Activated CD8-positive, alpha-beta T cell treated with anti-CD3 and anti-CD28 coated beads, Interleukin-2, amount 10 ng/mL, durations not matched to agents 7 days and 5 days (primary cell): ENCODE results near the gene MCC. TPM values are rescaled to one million over a fixed set of nuclear protein-coding genes. Genes with fewer than 3 reads are reported as not detected.

ENCODE experiments used
- ATAC-seq: fragments of 150-1000 bp; cut with Tn5 transposase; one replicate; pipeline ENCODE4 v1.10.0; 2021; ENCODE audit warnings: moderate library complexity
- CTCF ChIA-PET: fragments of 350-600 bp; sonication (Branson Sonifier 250); formaldehyde crosslinking; loops from one replicate; lab custom pipeline; 2021; ENCODE audit warnings: antibody characterized with exemption; lab: Charles Lee
- POLR2A ChIA-PET: fragments of 350-600 bp; sonication (Branson Sonifier 250); formaldehyde crosslinking; loops from one replicate; lab custom pipeline; 2021; ENCODE audit warnings: antibody characterized with exemption; lab: Charles Lee
- DNase-seq: peaks from one replicate; pipeline ENCODE4 v3.0.0-alpha.2; 2020
- H3K27ac Mint-ChIP-seq: one replicate; pipeline ENCODE4 v1.8.0; 2021; ENCODE audit warnings: mild to moderate bottlenecking, mixed read lengths
- H3K27me3 Mint-ChIP-seq: one replicate; pipeline ENCODE4 v1.8.0; 2021; ENCODE audit warnings: low read depth, mixed read lengths
- H3K36me3 Mint-ChIP-seq: one replicate; pipeline ENCODE4 v1.8.0; 2021; ENCODE audit warnings: low read depth, mixed read lengths
- H3K4me1 Mint-ChIP-seq: one replicate; pipeline ENCODE4 v1.8.0; 2021; ENCODE audit warnings: low read depth, mixed read lengths
- H3K4me3 Mint-ChIP-seq: one replicate; pipeline ENCODE4 v1.8.0; 2021; ENCODE audit warnings: mild to moderate bottlenecking, mixed read lengths
- H3K9me3 Mint-ChIP-seq: one replicate; pipeline ENCODE4 v1.8.0; 2022; ENCODE audit warnings: mixed read lengths; ENCODE audit not compliant: insufficient read depth
- total RNA-seq, 2 experiments: library from RNA; stranded (reverse); gene quantifications; one replicate each; pipeline ENCODE4 v1.2.3, GENCODE V29; 2021

The MCC gene
- total RNA-seq, 2 experiments from 2014 or later, result 7.6 to 8.0 TPM

DNA sequence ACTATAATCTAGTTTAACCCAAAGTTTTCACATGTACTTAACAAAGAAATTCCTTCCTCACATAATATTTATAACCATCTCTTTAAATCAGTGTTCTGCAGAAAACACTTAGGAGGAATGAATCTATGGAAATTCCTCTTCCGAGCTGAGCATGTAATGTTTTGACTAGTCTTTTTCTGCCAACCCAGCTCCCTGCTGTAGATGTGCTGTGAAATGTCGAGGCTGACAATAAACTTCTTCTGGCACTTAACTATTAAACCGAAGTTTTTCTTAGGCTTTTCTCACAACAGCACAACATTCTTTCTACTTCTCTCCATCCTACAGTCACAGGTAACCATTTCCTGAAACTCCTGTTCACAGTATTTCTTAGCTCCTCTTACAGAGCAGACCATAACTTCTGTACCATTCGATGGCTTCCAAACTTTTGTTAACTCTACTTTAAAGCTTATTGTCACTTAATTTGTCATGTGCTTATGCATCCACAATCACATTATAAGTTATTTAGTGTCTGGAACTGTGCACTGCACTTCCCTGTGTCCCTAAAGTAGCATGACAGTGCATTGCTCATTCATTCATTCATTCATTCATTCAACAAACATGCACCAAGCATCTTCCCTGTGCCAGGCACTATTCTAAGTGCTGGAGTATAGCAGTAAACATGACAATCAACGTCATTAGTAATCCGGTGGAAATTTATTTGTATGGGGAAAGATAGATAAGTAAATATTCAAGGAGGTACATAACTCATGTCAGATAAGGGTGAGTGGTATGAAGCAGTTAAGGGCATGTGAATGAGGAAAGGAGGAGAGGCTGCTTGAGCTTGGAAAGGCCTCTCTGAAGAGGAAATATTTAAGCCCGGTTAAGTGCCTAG is 108.1 kb downstream of the MCC start:
- CTCF ChIA-PET, result interaction anchor here (0.7 to 3.8 kb wide), 24 partner anchors 9 to 384 kb away, joined by 3 to 43 read pairs (median 6); partner anchors contain the start of gene YTHDC2
- H3K4me3 Mint-ChIP-seq, result peak overlapping the region; percentile 5
- no peak for ATAC-seq

DNA sequence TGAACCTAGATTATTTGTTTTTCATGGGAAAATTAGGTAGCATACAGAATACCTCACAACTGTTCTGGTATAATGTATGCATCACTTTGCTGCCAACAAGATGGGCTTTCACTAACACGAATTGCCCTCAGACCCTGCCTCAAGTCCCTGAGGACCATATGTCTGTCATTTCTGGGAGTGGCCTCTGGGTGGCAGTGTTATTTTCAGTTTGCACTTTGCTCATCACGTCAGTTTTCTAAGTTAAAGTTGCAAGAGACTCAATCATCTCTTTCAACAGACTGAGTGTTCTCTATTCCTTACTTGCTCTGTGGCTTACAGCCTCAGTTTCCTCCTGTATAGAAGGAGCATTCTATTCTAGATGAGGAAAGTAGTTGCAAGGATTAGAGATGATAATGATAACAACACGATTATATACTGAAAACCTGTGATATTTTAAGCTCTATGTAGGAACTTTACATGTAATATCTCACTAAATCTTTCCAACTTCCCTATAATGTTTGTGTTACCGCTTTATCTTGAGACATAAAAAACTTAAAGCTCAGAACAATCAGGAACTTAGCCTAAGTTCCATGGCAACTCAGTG is 109.2 kb downstream of the MCC start:
- peak overlapping the region; percentile 79 for H3K27ac Mint-ChIP-seq
- H3K36me3 Mint-ChIP-seq, result peaks cover 18% of the 10 kb centered on the region
- ChIA-PET CTCF (interaction anchor here (0.6 to 3.8 kb wide), 31 partner anchors 10 to 537 kb away, joined by 3 to 43 read pairs (median 4); partner anchors contain the start of gene YTHDC2), POLR2A (interaction anchor here (0.5 to 1.3 kb wide), 4 partner anchors 18 to 387 kb away, joined by 3 to 7 read pairs (median 4); partner anchors contain the start of gene YTHDC2)
- peaks cover 72% of the 10 kb centered on the region for H3K4me1 Mint-ChIP-seq
- ATAC-seq, result peak; percentile 58
- no peaks in the 10 kb centered on the region for H3K9me3 Mint-ChIP-seq
- H3K27me3 Mint-ChIP-seq, result peaks cover 6% of the 10 kb centered on the region
- peak; percentile 75 for DNase-seq
- peak overlapping the region; percentile 68 for H3K4me3 Mint-ChIP-seq

More for the DNA sequence above, 108.1 kb downstream of the MCC start:
- POLR2A ChIA-PET, result interaction anchor here (1.3 kb wide), 1 partner anchor 133 kb away, joined by 5 read pairs; the partner anchor contains the start of gene YTHDC2
- peaks cover 72% of the 10 kb centered on the region for H3K4me1 Mint-ChIP-seq
- peaks cover 12% of the 10 kb centered on the region for H3K27me3 Mint-ChIP-seq
- no peaks in the 10 kb centered on the region for H3K9me3 Mint-ChIP-seq
- H3K27ac Mint-ChIP-seq, result peak overlapping the region; percentile 35
- H3K36me3 Mint-ChIP-seq, result peaks cover 13% of the 10 kb centered on the region
- no peak for DNase-seq

DNA sequence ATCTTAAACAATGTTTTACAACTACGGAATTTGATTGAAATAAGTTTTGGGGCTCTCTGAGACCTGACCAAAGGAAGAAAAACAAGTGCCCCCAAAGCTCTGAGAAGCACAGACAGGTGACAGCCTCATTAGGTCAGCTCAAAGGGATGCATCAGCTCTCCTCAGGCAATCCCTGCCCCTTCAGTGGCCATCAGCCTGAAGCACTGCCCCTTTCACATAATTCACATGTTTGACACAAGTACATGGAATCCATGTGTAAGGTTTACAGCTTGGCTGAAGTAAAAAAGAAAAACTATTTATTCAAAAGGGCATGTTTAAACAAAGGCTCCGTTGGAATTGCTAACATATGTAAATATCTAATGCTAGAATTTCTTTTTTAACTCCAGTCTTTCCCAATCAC is 109.7 kb downstream of the MCC start:
- Mint-ChIP-seq H3K36me3 (peaks cover 18% of the 10 kb centered on the region), H3K27me3 (peaks cover 6% of the 10 kb centered on the region), H3K27ac (peak overlapping the region; percentile 79), H3K9me3 (no peaks in the 10 kb centered on the region), H3K4me3 (peak overlapping the region; percentile 68), H3K4me1 (peaks cover 74% of the 10 kb centered on the region)
- ChIA-PET CTCF (interaction anchor here (0.8 to 3.8 kb wide), 15 partner anchors 10 to 234 kb away, joined by 3 to 43 read pairs (median 6); partner anchors contain the start of gene YTHDC2), POLR2A (interaction anchor here (1.0 to 1.3 kb wide), 2 partner anchors 109 to 135 kb away, joined by 3 to 5 read pairs; partner anchors contain the start of gene YTHDC2)
- ATAC-seq (peak; percentile 43), DNase-seq (no peak)

DNA sequence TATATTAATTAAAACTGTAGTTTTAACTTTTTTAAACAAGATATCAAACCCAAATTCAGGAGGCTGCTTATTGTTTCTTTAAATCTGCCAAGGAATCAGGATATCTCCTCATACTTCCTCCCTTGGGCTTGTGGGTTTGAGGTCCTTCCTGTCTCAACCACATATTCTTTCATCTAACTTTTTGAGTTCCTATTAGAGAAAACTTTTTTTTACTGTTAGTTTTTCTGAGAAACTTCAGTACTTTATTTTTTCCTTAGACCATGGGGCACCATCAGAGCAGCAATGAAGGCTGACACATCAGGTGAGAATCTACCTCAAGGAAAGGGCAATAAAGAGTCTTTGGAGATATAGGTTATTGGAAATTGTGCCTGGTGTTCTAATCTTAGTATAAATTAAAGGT is 110.2 kb downstream of the MCC start:
- H3K4me1 Mint-ChIP-seq, result peaks cover 76% of the 10 kb centered on the region
- peak overlapping the region; percentile 79 for H3K27ac Mint-ChIP-seq
- peaks cover 18% of the 10 kb centered on the region for H3K36me3 Mint-ChIP-seq
- DNase-seq (peak; percentile 64), ATAC-seq (peak; percentile 59)
- peaks cover 4% of the 10 kb centered on the region for H3K27me3 Mint-ChIP-seq
- CTCF ChIA-PET, result interaction anchor here (0.8 to 3.8 kb wide), 9 partner anchors 11 to 234 kb away, joined by 3 to 43 read pairs (median 7); partner anchors contain the start of gene YTHDC2
- H3K4me3 Mint-ChIP-seq, result peak overlapping the region; percentile 68
- POLR2A ChIA-PET, result no interaction called here
- no peaks in the 10 kb centered on the region for H3K9me3 Mint-ChIP-seq

DNA sequence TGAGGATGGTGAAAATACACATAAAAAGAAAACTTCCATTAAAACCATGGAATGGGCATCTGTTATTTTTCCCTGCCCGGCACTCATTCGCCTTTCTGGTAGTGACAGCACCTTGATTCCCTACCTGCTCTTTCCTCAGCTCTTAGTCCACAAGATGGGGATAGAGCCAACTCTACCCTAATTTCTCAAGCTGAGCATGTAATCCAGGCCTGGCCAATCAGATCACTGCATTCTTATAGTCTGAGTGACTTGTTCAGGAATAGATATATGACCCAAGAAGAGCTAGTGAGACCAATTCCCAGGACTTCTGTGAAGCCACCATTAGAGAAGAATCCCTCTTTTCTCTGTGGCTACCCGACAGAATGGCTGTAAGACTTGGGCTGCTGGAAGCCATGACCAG is 111.6 kb downstream of the MCC start:
- POLR2A ChIA-PET, result no interaction called here
- Mint-ChIP-seq H3K36me3 (peaks cover 18% of the 10 kb centered on the region), H3K9me3 (no peaks in the 10 kb centered on the region), H3K4me1 (peaks cover 70% of the 10 kb centered on the region), H3K27me3 (peaks cover 5% of the 10 kb centered on the region), H3K27ac (no peak overlapping the region), H3K4me3 (no peak overlapping the region)
- CTCF ChIA-PET, result interaction anchor here (1.1 to 2.0 kb wide), 4 partner anchors 9 to 381 kb away, joined by 3 to 4 read pairs (median 4); no protein-coding TSS in a partner anchor
- no peak for ATAC-seq
- DNase-seq, result no peak

DNA sequence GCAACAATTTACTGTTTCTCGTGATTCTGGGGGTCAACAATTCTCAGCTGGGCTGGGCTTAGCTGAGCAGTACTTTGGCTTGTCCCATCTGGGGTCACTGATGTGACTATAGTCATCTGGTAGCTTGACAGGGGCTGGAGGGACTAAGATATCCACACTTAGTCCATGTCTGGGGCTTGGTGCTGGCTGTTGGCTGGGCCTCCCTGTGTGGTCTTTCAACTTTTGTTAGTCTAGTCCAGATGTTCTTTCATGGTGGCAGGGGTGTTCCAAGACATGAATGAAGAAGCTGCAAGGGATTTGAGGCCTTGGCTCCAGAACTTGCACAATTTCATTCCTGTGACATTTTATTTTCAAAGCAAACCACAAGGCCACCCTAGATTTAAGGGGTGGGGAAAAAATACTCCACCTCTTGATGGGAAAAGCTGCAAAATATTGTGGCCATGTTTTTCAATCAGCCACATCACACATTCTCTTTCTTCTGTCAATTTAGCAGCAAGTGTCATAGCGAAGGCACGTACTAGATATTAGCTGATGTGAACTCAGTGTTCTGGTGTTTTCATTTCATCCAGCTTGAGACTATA is 112.7 kb downstream of the MCC start:
- no peak overlapping the region for H3K4me3 Mint-ChIP-seq

DNA sequence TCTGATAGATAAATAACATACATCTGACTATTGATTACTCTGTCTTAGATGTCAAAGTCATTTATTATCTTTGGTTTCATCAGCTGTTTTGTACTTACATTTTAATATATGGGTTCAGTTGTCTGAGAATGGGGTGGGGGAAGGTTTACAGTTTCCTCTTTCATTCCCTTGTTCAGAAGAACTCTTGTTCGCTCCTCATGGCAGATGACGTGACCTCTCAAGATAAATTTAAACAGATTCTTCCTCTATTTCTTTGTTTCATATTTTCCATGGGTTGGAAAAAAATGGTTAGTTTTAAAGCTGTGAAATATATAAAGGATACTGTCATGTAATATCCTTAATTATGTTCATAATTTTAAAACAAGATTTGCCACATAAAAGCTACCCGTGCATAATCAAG is 114.8 kb downstream of the MCC start:
- H3K4me3 Mint-ChIP-seq, result no peak overlapping the region
- peaks cover 16% of the 10 kb centered on the region for H3K27me3 Mint-ChIP-seq
- H3K27ac Mint-ChIP-seq, result no peak overlapping the region
- DNase-seq (no peak), ATAC-seq (no peak)
- POLR2A ChIA-PET, result no interaction called here
- no peaks in the 10 kb centered on the region for H3K9me3 Mint-ChIP-seq
- peaks cover 40% of the 10 kb centered on the region for H3K4me1 Mint-ChIP-seq
- peaks cover 16% of the 10 kb centered on the region for H3K36me3 Mint-ChIP-seq
- CTCF ChIA-PET, result interaction anchor here (0.9 kb wide), 1 partner anchor 233 kb away, joined by 3 read pairs; no protein-coding TSS in a partner anchor

More for the DNA sequence above, 112.7 kb downstream of the MCC start:
- ChIA-PET POLR2A (no interaction called here), CTCF (interaction anchor here (1.0 to 2.1 kb wide), 5 partner anchors 9 to 379 kb away, joined by 4 to 5 read pairs (median 4); partner anchors contain the start of gene YTHDC2)
- ATAC-seq (no peak), DNase-seq (no peak)
- H3K27me3 Mint-ChIP-seq, result peaks cover 5% of the 10 kb centered on the region
- H3K9me3 Mint-ChIP-seq, result no peaks in the 10 kb centered on the region
- H3K4me1 Mint-ChIP-seq, result peaks cover 60% of the 10 kb centered on the region
- no peak overlapping the region for H3K27ac Mint-ChIP-seq
- peaks cover 16% of the 10 kb centered on the region for H3K36me3 Mint-ChIP-seq

DNA sequence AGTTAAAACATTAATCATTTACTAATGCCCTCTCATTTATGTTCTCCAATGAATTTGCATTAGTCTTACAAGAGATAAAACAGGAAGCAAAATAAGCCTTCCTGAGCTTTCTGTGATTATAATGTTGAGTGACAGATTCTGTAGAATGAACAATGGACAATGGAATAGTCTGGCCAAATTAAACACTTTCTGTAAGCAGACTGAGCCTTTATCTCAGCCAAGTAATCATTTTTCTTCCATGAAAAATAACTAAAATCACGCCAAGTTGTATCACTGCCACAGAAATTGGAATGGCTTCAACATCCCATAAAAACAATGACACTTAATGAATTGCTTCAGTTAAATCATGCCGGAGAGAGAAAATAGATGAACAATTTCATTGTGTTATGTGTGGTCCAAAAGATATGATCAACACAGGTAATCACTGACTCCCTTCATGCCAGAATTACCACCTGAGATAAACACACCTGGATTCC is 116.5 kb downstream of the MCC start:
- Mint-ChIP-seq H3K9me3 (no peaks in the 10 kb centered on the region), H3K4me3 (no peak overlapping the region), H3K4me1 (peaks cover 25% of the 10 kb centered on the region), H3K27me3 (peaks cover 25% of the 10 kb centered on the region), H3K27ac (no peak overlapping the region), H3K36me3 (peaks cover 9% of the 10 kb centered on the region)
- ChIA-PET POLR2A (no interaction called here), CTCF (no interaction called here)
- no peak for ATAC-seq
- DNase-seq, result no peak

DNA sequence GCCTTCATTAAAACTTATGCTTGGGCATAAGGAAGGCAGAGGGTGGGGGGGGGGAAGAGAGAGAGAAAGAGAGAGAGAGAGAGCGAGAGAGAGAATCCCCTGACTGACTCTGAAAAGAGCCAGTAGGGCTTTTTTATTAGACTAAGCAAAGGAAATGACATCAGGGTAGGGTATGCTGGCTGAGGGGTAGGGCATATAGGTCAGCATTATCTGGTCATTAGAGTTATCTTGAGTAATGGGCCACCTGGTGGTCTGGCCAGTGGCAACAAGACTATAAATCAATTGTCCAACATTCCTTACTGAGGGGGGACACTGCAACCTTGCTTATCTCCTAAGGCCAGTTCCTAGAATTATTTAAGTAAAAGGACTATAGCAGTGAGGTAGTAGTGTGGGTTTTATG is 120.7 kb downstream of the MCC start:
- Mint-ChIP-seq H3K36me3 (peaks cover 7% of the 10 kb centered on the region), H3K4me1 (no peaks in the 10 kb centered on the region), H3K27me3 (peaks cover 33% of the 10 kb centered on the region), H3K4me3 (no peak overlapping the region), H3K27ac (no peak overlapping the region), H3K9me3 (peaks cover 4% of the 10 kb centered on the region)
- DNase-seq, result no peak
- no peak for ATAC-seq
- ChIA-PET POLR2A (no interaction called here), CTCF (interaction anchor here (0.9 kb wide), 1 partner anchor 31 kb away, joined by 3 read pairs; no protein-coding TSS in a partner anchor)

DNA sequence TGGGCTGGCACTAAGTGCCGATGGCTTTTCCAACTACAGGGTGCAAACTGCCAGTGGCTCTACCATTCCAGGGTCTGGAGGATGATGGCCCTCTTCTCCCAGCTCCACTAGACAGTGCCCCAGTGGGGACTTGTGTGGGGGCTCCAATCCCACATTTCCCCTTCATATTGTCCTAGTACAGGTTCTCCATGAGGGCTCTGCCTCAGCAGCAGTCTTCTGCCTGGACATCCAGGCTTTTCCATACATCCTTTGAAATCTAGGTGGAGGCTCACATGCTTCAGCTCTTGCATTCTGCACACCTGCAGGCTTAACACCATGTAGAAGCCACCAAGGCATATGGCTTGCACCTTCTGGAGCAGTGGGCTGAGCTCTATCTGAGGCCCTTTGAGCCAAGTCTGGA is 123.8 kb downstream of the MCC start:
- CTCF ChIA-PET, result interaction anchor here (0.9 kb wide), 1 partner anchor 247 kb away, joined by 3 read pairs; no protein-coding TSS in a partner anchor
- H3K4me1 Mint-ChIP-seq, result no peaks in the 10 kb centered on the region
- H3K27me3 Mint-ChIP-seq, result peaks cover 25% of the 10 kb centered on the region
- peaks cover 7% of the 10 kb centered on the region for H3K36me3 Mint-ChIP-seq
- ATAC-seq (no peak), DNase-seq (no peak)
- POLR2A ChIA-PET, result no interaction called here
- H3K4me3 Mint-ChIP-seq, result no peak overlapping the region
- peaks cover 4% of the 10 kb centered on the region for H3K9me3 Mint-ChIP-seq
- no peak overlapping the region for H3K27ac Mint-ChIP-seq

DNA sequence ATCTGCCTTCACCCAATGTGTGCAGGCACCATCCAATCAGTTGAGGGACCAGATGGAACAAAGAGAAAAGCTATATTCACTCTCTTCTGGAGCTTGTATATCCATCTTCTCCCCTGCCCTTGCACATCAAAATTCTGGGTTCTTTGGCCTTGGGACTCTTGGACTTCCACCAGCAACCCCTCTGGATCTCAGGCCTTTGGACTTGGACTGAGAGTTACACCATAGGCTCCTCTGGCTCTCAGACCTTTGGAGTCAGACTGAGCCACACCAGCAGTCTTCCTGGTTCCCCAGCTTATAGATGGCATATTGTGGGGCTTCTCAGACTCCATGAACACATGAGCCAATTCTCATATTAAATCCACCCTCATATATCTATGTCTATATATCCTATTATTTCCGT is 126.6 kb downstream of the MCC start:
- ATAC-seq, result no peak
- Mint-ChIP-seq H3K4me1 (no peaks in the 10 kb centered on the region), H3K36me3 (peaks cover 7% of the 10 kb centered on the region), H3K4me3 (no peak overlapping the region), H3K9me3 (peaks cover 4% of the 10 kb centered on the region), H3K27me3 (peaks cover 11% of the 10 kb centered on the region), H3K27ac (no peak overlapping the region)
- DNase-seq, result no peak
- ChIA-PET CTCF (interaction anchor here (1.3 kb wide), 1 partner anchor 18 kb away, joined by 3 read pairs; no protein-coding TSS in a partner anchor), POLR2A (interaction anchor here (0.6 kb wide), 1 partner anchor 18 kb away, joined by 7 read pairs; no protein-coding TSS in a partner anchor)
